Measurements from ENCODE around the gene FBL. TPM values are rescaled to one million over a fixed set of nuclear protein-coding genes. Genes with fewer than 3 reads are reported as not detected.

Gene FBL
- total and polyA plus RNA-seq, 2 of the 13 experiments (the other 11 are each of a cell fraction or from before 2014, with no cell fraction given), result 153 to 468 TPM

GRCh38 chr19:39845584-39845932 lies 621 bp downstream of the FBL start:
- TSS peak; percentile 72 for BruUV-seq (replicated peaks)
- Histone ChIP-seq H3K4me1 (ENCODE audit: insufficient read depth, low read length) (peaks cover 70% of the 10 kb centered on the region), H3K36me3 (replicated peaks in 1 of 2; ENCODE audit: control insufficient read depth in 1 of 2, insufficient read depth in 2 of 2, low read length in 2 of 2) (peaks cover 0 to 11% of the 10 kb centered on the region in 2 experiments; a peak in 2 of 5 replicates), H3K9me3 (ENCODE audit: low read length) (no peaks in the 10 kb centered on the region), H3K27ac (ENCODE audit: extremely low read length, insufficient read depth, low read length) (peak overlapping the region; percentile 74), H3K4me3 (replicated peaks in 1 of 3; ENCODE audit: insufficient read depth in 1 of 3, low read depth in 2 of 3, low read length in 3 of 3) (peak overlapping the region; percentile 69 to 86 (median 84)), H2AFZ (ENCODE audit: low read length) (no peak overlapping the region), H3K79me2 (ENCODE audit: insufficient read depth, low read length) (peaks cover 54% of the 10 kb centered on the region), H3K27me3 (ENCODE audit: control insufficient read depth in 1 of 2, insufficient read depth in 2 of 2, low read length in 2 of 2) (no peaks in the 10 kb centered on the region; a peak in 1 of 5 replicates), H3K4me2 (ENCODE audit: low read depth, low read length) (peak overlapping the region; percentile 96), H4K20me1 (ENCODE audit: insufficient read depth, low read length) (peaks cover 39% of the 10 kb centered on the region), H3K9ac (ENCODE audit: insufficient read depth, low read depth, low read length) (peak overlapping the region; percentile 83)
- FAIRE-seq (no peak), ATAC-seq (peak; percentile 49), DNase-seq (ENCODE audit: low spot score) (no peak)
- in situ Hi-C loops (cut with HindIII; ENCODE audit: extremely low pct_ligation_motif_present, low pct_unique_long_range_greater_than_20kb) (no loop called here), intact Hi-C loops (cut with micrococcal nuclease; ENCODE audit: unreplicated experiment) (no loop called here)
- 3% methylated on average over 14 of the region's 17 CpGs for WGBS (ENCODE audit: low lambda C conversion rate)
- ChIA-PET POLR2A (interaction anchor here (0.7 to 2.3 kb wide), 2 partner anchors 125 to 441 kb away, joined by 3 to 16 read pairs; partner anchors contain the start of gene PSMC4), CTCF (ENCODE audit: low intra/inter-chr PET ratio, low total read pairs) (no interaction called here)
- TF ChIP-seq ZNF30 (CRISPR knock-in tag; IDR thresholded peaks at IDR 0.05) (no peak), TFDP2 (CRISPR knock-in tag; IDR thresholded peaks at IDR 0.05) (peak; percentile 77), PLRG1 (conservative IDR thresholded peaks at IDR 0.05) (no peak), ZNF691 (CRISPR knock-in tag; IDR thresholded peaks at IDR 0.05; ENCODE audit: borderline replicate concordance, low read depth) (no peak), ZNF841 (CRISPR knock-in tag; IDR thresholded peaks at IDR 0.05; ENCODE audit: borderline replicate concordance) (no peak), ZFP36L2 (CRISPR knock-in tag; IDR thresholded peaks at IDR 0.05) (no peak), MTF1 (CRISPR knock-in tag; IDR thresholded peaks at IDR 0.05) (no peak), NR2F1 (CRISPR knock-in tag; IDR thresholded peaks at IDR 0.05) (no peak), ZNF558 (CRISPR knock-in tag; IDR thresholded peaks at IDR 0.05; ENCODE audit: borderline replicate concordance) (0 out of 2 replicates have a peak, but pooled peaks have one; percentile 4), ARNT2 (CRISPR knock-in tag; IDR thresholded peaks at IDR 0.05; ENCODE audit: low read depth) (no peak), CHCHD3 (CRISPR knock-in tag; IDR thresholded peaks at IDR 0.05) (0 out of 2 replicates have a peak, but pooled peaks have one; percentile 15), ZSCAN21 (CRISPR knock-in tag; IDR thresholded peaks at IDR 0.05; ENCODE audit: borderline replicate concordance) (no peak), HNRNPUL1 (IDR thresholded peaks at IDR 0.05; ENCODE audit: low read depth, low read length) (no peak), ZNF20 (CRISPR knock-in tag; IDR thresholded peaks at IDR 0.05) (no peak), MTA3 (CRISPR knock-in tag; IDR thresholded peaks at IDR 0.05) (no peak), HOXA3 (CRISPR knock-in tag; IDR thresholded peaks at IDR 0.05) (no peak), FOXC1 (CRISPR knock-in tag; IDR thresholded peaks at IDR 0.05; ENCODE audit: borderline replicate concordance) (no peak), CBX5 (CRISPR knock-in tag; IDR thresholded peaks at IDR 0.05; ENCODE audit: borderline replicate concordance) (no peak)
- TF ChIP-seq, protein P1, sequence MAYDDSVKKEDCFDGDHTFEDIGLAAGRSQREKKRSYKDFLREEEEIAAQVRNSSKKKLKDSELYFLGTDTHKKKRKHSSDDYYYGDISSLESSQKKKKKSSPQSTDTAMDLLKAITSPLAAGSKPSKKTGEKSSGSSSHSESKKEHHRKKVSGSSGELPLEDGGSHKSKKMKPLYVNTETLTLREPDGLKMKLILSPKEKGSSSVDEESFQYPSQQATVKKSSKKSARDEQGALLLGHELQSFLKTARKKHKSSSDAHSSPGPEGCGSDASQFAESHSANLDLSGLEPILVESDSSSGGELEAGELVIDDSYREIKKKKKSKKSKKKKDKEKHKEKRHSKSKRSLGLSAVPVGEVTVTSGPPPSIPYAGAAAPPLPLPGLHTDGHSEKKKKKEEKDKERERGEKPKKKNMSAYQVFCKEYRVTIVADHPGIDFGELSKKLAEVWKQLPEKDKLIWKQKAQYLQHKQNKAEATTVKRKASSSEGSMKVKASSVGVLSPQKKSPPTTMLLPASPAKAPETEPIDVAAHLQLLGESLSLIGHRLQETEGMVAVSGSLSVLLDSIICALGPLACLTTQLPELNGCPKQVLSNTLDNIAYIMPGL (CRISPR knock-in tag; IDR thresholded peaks at IDR 0.05; ENCODE audit: borderline replicate concordance in 1 of 2, low read depth in 1 of 2), result peak in 1 of 2 experiments; percentile 18; a peak in 1 of 4 replicates
- TF ChIP-seq, protein P2, sequence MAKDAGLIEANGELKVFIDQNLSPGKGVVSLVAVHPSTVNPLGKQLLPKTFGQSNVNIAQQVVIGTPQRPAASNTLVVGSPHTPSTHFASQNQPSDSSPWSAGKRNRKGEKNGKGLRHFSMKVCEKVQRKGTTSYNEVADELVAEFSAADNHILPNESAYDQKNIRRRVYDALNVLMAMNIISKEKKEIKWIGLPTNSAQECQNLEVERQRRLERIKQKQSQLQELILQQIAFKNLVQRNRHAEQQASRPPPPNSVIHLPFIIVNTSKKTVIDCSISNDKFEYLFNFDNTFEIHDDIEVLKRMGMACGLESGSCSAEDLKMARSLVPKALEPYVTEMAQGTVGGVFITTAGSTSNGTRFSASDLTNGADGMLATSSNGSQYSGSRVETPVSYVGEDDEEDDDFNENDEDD (CRISPR knock-in tag; IDR thresholded peaks at IDR 0.05; ENCODE audit: borderline replicate concordance), result peak; percentile 68; the same call in 1 of the 2 replicates
